Brain microvascular endothelial cell (primary cell): ENCODE measurements around the gene NTN4.
"Not testable (repeated sequence)": the region's sequence is repeated elsewhere in the genome, so short reads cannot be mapped to it uniquely, and the experiment has no call there.

ENCODE experiments used
- DNase-seq: peaks from one replicate; pipeline ENCODE4 v3.0.0-alpha.2; 2020
- H3K27ac ChIP-seq: fragments of 250-450 bp; sonication (Bioruptor Pico); 2 replicates; pipeline ENCODE4 v1.5.1; 2020; ENCODE audit warnings: mild to moderate bottlenecking, moderate library complexity
- H3K27me3 ChIP-seq: fragments of 250-450 bp; sonication (Bioruptor Pico); replicated peaks from 2 replicates; pipeline ENCODE4 v1.5.1; 2020; ENCODE audit warnings: mild to moderate bottlenecking
- H3K36me3 ChIP-seq: fragments of 250-450 bp; sonication (Bioruptor Pico); replicated peaks from 2 replicates; pipeline ENCODE4 v1.5.1; 2020; ENCODE audit warnings: mild to moderate bottlenecking
- H3K4me3 ChIP-seq: 2 replicates; pipeline ENCODE4 v1.5.1; 2011; ENCODE audit warnings: low read depth, mild to moderate bottlenecking, control low read depth, low read length, moderate library complexity
- in situ Hi-C: cut with HindIII; loops from 2 replicates; pipeline ENCODE4 v1.10.0; 2017; ENCODE audit warnings: low sequenced_read_pairs, low pct_ligation_motif_present
- TF ChIP-seq, protein P1 (sequence below): IDR thresholded peaks from 2 replicates; pipeline ENCODE4 v1.5.1; 2011; ENCODE audit warnings: low read depth, mild to moderate bottlenecking, moderate library complexity, low read length, control low read depth, inconsistent platforms; ENCODE audit errors: missing control alignments

NTN4 gene

DNA sequence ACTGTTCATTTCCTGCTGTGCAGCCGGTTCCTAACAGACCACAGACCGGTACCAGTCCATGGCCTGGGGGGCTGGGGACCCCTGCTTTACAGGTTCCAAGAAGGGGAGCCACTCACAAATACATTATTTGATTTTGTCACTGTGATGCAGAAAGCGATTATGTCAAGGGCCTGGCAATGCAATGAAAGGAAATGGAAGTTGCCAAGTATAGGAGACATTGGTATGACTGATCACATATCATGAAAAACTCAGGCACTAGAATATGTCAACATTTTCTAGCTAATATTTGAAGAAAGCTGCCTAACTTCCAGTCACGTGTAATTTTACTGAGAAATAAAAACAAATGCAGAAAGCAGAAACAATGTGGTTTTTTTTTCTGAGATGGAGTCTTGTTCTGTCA lies 170.4 kb downstream of the NTN4 start:
- Histone ChIP-seq H3K4me3 (no peak overlapping the region), H3K27me3 (no peaks in the 10 kb centered on the region), H3K27ac (no peak overlapping the region), H3K36me3 (no peaks in the 10 kb centered on the region)
- in situ Hi-C loops = loop anchor here (25.0 kb wide), 1 partner anchor 192 kb away; no protein-coding TSS in a partner anchor
- DNase-seq = no peak
- TF ChIP-seq, protein P1, sequence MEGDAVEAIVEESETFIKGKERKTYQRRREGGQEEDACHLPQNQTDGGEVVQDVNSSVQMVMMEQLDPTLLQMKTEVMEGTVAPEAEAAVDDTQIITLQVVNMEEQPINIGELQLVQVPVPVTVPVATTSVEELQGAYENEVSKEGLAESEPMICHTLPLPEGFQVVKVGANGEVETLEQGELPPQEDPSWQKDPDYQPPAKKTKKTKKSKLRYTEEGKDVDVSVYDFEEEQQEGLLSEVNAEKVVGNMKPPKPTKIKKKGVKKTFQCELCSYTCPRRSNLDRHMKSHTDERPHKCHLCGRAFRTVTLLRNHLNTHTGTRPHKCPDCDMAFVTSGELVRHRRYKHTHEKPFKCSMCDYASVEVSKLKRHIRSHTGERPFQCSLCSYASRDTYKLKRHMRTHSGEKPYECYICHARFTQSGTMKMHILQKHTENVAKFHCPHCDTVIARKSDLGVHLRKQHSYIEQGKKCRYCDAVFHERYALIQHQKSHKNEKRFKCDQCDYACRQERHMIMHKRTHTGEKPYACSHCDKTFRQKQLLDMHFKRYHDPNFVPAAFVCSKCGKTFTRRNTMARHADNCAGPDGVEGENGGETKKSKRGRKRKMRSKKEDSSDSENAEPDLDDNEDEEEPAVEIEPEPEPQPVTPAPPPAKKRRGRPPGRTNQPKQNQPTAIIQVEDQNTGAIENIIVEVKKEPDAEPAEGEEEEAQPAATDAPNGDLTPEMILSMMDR = no peak

DNA sequence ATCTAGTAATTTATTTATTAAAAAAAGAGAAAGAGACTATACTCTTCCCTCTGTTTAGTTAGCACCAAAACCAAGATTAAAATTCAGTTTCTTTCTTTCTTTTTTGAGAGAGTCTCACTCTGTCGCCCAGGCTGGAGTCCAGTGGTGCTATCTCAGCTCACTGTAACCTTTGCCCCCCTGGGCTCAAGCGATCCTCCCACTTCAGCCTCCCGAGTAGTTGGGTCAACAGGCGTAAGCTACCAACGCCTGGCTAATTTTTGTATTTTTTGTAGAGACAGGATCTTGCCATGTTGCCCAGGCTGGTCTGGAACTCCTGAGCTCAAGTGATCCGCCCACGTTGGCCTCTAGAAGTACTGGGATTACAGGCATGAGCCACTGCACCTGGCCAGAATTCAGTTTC lies 174.1 kb downstream of the NTN4 start:
- not testable (repeated sequence) for H3K4me3 ChIP-seq, H3K27ac ChIP-seq, H3K36me3 ChIP-seq, DNase-seq, H3K27me3 ChIP-seq
- in situ Hi-C loops = loop anchor here (25.0 kb wide), 1 partner anchor 196 kb away; no protein-coding TSS in a partner anchor

DNA sequence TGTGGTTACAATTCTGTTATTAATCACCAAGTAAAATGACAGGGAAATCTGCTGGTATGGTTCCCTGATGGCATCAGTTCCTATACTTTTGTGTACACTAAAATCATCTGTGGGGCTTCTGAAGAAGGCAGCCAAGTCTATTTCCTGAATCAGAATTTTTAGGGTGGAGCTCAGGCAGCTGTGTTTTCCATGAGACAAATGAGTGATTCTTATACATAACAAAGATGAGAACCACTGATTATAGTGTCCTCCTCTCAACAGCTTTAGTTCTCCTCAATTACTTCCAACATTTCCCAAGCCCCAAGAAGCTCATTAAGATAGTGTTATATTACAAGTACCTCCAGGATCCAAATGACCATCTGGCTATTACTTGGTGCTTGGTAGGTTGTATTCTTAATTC lies 174.8 kb downstream of the NTN4 start:
- no peak overlapping the region for H3K27ac ChIP-seq
- H3K36me3 ChIP-seq = no peaks in the 10 kb centered on the region
- in situ Hi-C loops = loop anchor here (25.0 kb wide), 1 partner anchor 197 kb away; no protein-coding TSS in a partner anchor
- TF ChIP-seq, protein P1 = no peak
- no peak overlapping the region for H3K4me3 ChIP-seq
- H3K27me3 ChIP-seq = no peaks in the 10 kb centered on the region
- no peak for DNase-seq

DNA sequence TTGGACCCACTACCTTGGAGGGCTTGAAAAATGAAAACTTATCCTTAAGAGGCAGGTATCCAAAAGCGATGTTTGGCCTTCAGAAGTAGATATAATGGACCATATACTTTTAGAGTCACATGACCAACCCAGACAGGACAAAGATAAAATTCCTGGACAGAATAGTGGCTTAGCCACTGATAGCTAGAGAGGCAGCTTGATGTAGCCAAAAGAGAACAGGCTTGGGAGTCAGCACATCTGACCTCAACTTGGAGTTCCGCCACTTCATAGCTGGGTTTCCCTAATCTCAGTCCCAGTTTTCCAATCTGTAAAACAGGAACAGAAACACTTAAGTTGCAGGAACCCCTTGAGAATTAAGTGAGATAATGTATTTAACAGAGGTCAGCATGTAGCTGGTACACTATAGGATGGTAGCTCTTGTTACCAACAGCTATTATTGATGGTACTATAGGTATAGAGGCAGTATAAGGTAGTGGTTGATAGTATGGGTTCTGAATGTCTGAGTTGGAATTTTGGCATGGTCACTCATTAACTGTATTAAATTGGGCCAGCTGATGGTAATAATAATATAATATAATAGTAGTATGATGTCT lies 176.1 kb downstream of the NTN4 start:
- no peak overlapping the region for H3K27ac ChIP-seq
- H3K4me3 ChIP-seq = no peak overlapping the region
- no peaks in the 10 kb centered on the region for H3K27me3 ChIP-seq
- TF ChIP-seq, protein P1 = no peak
- no peak for DNase-seq
- H3K36me3 ChIP-seq = no peaks in the 10 kb centered on the region
- in situ Hi-C loops = loop anchor here (25.0 kb wide), 1 partner anchor 198 kb away; no protein-coding TSS in a partner anchor

DNA sequence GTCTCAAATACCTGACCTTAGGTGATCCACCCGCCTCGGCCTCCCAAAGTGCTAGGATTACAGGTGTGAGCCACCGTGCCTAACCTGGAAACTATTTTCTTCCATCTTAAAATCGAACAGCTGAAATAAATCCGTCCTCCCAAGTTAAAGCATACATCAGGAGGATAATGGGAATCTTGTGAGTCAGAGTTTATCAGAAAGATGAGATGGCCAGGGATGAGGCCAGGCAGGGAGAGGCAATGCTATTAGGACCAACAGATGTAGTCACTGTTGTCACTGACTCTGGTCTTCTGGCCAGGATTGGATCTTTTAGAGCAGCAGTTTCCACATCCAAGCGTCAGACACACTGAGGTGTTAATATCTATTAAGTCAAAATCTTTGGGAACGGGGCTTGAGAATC lies 177.5 kb downstream of the NTN4 start:
- in situ Hi-C loops = loop anchor here (25.0 kb wide), 1 partner anchor 199 kb away; no protein-coding TSS in a partner anchor
- TF ChIP-seq, protein P1 = no peak
- H3K36me3 ChIP-seq = no peaks in the 10 kb centered on the region

DNA sequence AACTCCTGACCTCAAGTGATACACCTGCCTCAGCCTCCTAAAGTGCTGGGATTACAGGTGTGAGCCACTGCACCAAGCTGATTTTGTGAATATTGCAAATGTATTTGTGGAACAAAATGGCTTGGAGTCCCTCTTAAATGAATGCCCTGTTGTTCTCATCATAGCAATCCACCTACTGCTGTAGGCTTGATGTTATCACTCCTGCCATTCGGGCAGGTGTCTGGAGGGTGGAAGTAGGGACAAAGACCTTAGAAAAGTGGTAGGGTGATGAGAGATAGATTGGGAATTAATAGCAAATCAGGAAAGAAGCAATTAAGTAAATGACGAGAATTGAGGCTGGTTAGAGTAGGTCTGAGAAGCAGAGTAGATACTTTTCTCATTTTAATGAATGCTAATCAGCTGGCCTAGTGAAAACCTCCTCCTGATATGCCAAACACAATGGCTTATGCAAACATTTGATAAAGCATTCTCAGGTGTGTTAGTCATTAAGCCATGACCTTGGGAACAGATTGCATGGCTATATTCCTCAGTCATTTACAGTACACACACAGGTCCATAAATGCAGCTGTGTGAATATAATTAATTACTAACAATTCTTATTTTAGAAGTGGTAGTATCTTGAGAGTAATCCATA lies 178.8 kb downstream of the NTN4 start:
- TF ChIP-seq, protein P1 = no peak
- Histone ChIP-seq H3K36me3 (no peaks in the 10 kb centered on the region), H3K27ac (no peak overlapping the region), H3K4me3 (no peak overlapping the region), H3K27me3 (no peaks in the 10 kb centered on the region)
- DNase-seq = no peak
- in situ Hi-C loops = loop anchor here (25.0 kb wide), 1 partner anchor 201 kb away; no protein-coding TSS in a partner anchor

More for the DNA sequence above, 177.5 kb downstream of the NTN4 start:
- Histone ChIP-seq H3K27ac (no peak overlapping the region), H3K27me3 (no peaks in the 10 kb centered on the region), H3K4me3 (no peak overlapping the region)
- no peak for DNase-seq
